ENCODE measurements around the gene SLC2A1.

SLC2A1 gene

DNA sequence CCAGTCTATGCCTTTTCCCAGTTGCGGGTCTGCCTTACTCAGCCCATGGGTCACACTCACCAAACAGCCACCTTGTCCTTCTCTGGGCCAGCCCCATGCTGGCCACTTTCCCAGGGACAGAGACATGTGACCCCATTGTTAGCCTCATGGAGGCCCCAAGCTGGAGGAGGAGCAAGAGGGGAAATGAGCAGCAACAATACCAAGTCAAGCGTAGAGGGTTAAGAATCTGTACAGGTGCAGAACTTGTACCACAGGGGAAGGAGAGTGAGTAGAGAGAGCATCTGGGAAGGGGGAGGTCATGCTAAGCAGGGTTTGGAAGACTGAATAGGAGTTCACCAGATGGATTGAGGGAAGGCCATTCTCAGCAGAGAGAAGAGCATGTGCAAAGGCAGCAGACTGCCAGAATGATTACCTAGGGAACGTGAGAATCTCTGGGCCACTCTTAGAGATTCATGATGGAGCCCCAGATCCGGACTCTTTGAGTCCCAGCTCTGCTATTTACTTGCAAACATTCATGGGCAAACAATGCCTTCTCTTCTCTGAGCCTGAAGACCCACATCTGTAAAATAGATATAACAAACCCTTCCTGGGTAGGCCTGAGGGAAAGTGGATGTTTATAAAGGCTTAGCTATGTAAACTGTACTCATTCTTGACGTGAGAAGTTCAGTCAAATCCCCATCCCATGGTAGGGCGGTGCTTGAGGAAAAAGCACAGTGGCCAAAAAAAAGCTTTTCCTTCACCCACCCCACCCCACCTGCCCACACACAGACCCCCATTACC is 2.8 kb upstream of the SLC2A1 start:
- in situ Hi-C loops (cut with MboI; ENCODE audit: low sequenced_read_pairs, unreplicated experiment), result no loop called here
- TF ChIP-seq, protein P1, sequence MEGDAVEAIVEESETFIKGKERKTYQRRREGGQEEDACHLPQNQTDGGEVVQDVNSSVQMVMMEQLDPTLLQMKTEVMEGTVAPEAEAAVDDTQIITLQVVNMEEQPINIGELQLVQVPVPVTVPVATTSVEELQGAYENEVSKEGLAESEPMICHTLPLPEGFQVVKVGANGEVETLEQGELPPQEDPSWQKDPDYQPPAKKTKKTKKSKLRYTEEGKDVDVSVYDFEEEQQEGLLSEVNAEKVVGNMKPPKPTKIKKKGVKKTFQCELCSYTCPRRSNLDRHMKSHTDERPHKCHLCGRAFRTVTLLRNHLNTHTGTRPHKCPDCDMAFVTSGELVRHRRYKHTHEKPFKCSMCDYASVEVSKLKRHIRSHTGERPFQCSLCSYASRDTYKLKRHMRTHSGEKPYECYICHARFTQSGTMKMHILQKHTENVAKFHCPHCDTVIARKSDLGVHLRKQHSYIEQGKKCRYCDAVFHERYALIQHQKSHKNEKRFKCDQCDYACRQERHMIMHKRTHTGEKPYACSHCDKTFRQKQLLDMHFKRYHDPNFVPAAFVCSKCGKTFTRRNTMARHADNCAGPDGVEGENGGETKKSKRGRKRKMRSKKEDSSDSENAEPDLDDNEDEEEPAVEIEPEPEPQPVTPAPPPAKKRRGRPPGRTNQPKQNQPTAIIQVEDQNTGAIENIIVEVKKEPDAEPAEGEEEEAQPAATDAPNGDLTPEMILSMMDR (IDR thresholded peaks at IDR 0.05; ENCODE audit: borderline replicate concordance, control extremely low read depth, extremely low read depth, insufficient read depth, missing control alignments), result no peak
- no peak for DNase-seq (ENCODE audit: low spot score)

GRCh38 chr1:42960566-42961311 is 2.1 kb upstream of the SLC2A1 start:
- no peak for DNase-seq (ENCODE audit: low spot score)
- TF ChIP-seq, protein P1 (IDR thresholded peaks at IDR 0.05; ENCODE audit: borderline replicate concordance, control extremely low read depth, extremely low read depth, insufficient read depth, missing control alignments), result no peak
- in situ Hi-C loops (cut with MboI; ENCODE audit: low sequenced_read_pairs, unreplicated experiment), result no loop called here

DNA sequence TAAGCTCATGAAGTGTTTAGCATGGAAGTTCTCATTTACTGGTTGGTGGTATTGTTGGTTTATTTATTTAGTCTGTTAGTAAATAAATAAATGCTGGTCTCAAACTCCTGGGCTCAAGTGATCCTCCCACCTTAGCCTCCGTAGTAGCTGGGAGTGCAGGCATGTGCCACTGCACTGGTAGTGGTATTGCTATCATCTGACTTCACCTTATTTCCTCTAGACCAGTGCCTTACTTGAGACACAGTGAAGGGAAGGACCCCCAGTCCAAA is 1.4 kb upstream of the SLC2A1 start:
- in situ Hi-C loops (cut with MboI; ENCODE audit: low sequenced_read_pairs, unreplicated experiment), result no loop called here
- TF ChIP-seq, protein P1 (IDR thresholded peaks at IDR 0.05; ENCODE audit: borderline replicate concordance, control extremely low read depth, extremely low read depth, insufficient read depth, missing control alignments), result no peak
- DNase-seq (ENCODE audit: low spot score), result no peak

GRCh38 chr1:42957880-42958487 is 684 bp downstream of the SLC2A1 start:
- DNase-seq (ENCODE audit: low spot score), result peak; percentile 93
- TF ChIP-seq, protein P1 (IDR thresholded peaks at IDR 0.05; ENCODE audit: borderline replicate concordance, control extremely low read depth, extremely low read depth, insufficient read depth, missing control alignments), result no peak
- in situ Hi-C loops (cut with MboI; ENCODE audit: low sequenced_read_pairs, unreplicated experiment), result no loop called here

GRCh38 chr1:42957229-42957879 is 1.3 kb downstream of the SLC2A1 start:
- in situ Hi-C loops (cut with MboI; ENCODE audit: low sequenced_read_pairs, unreplicated experiment), result no loop called here
- DNase-seq (ENCODE audit: low spot score), result no peak
- TF ChIP-seq, protein P1 (IDR thresholded peaks at IDR 0.05; ENCODE audit: borderline replicate concordance, control extremely low read depth, extremely low read depth, insufficient read depth, missing control alignments), result no peak

DNA sequence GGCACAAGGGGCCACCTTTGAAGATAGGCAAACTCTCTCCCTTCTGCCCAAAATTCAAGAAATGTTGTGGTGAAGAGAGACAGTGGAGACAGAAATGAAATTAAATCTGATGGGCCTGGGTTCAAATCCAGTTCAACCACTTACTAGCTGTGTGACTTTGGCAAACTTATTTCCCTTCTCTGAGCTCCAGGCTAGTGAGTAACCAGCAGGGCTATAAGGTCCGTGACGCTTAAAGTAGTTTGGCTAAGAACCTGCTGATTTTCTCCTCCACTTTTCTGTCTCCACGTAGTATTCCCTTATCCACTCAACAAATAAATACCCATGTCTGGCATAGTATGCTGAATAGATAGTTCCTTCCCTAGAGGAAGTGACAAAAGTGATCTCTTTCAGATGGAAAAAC is 1.9 kb downstream of the SLC2A1 start:
- TF ChIP-seq, protein P1 (IDR thresholded peaks at IDR 0.05; ENCODE audit: borderline replicate concordance, control extremely low read depth, extremely low read depth, insufficient read depth, missing control alignments), result no peak
- in situ Hi-C loops (cut with MboI; ENCODE audit: low sequenced_read_pairs, unreplicated experiment), result no loop called here
- no peak for DNase-seq (ENCODE audit: low spot score)
